Skeletal muscle satellite cell (primary cell): ENCODE measurements around the gene ERN2.

Source experiments
- H3K27me3 ChIP-seq: 2 replicates; pipeline ENCODE4 v1.7.0; 2013; ENCODE audit warnings: low read length; ENCODE audit not compliant: control insufficient read depth, insufficient read depth
- H3K36me3 ChIP-seq: 2 replicates; pipeline ENCODE4 v1.7.0; 2013; ENCODE audit warnings: mild to moderate bottlenecking, control low read depth, low read length; ENCODE audit not compliant: insufficient read depth
- H3K4me1 ChIP-seq: 2 replicates; pipeline ENCODE4 v1.7.0; 2013; ENCODE audit warnings: low read length; ENCODE audit not compliant: control insufficient read depth, insufficient read depth
- H3K4me2 ChIP-seq: 2 replicates; pipeline ENCODE4 v1.7.0; 2013; ENCODE audit warnings: mild to moderate bottlenecking, low read length
- H3K4me3 ChIP-seq: 2 replicates; pipeline ENCODE4 v1.7.0; 2013; ENCODE audit warnings: low read length
- H3K9ac ChIP-seq: 2 replicates; pipeline ENCODE4 v1.7.0; 2013; ENCODE audit warnings: mild to moderate bottlenecking, low read depth, low read length, moderate library complexity
- H3K9me3 ChIP-seq: replicated peaks from 2 replicates; pipeline ENCODE4 v1.7.0; 2013; ENCODE audit warnings: mild to moderate bottlenecking, control low read depth, low read length

The ERN2 gene

DNA sequence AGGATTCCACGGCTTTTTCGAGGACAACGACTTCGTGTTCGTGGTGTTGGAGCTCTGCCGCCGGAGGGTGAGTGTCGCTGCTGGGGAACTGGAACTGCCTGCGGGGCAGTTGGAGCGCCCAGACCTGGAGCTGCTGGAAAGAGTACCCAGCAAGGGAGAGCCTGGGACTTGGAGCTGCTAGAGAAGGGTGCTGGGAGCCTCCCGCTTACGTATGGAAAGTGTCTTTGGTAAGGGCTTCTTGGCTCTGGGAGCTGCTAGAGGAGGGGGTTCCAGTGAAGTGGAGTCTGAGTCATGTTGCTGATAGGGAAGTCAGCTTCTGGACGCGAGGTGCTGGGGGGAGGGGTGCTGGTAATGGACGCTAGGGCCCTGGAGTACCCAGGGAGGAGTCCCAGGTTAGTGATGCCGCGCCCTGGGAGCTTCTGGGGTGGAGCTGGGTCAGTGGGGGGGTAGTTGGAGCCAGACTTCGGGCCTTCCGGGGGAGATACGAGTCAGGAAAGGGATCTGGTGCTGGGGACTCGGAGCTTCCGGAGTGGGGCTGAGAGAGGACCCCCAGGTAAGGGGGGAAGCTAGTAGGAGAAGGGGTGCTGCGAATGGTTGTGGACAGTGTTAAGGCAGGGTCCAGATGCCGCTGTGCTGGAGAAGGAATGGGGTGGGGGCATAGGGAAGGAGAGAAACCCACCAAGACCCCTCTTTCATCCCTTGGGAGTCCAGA lies 33.6 kb downstream of the ERN2 start:
- H3K4me3 ChIP-seq: peak overlapping the region; percentile 83
- H3K4me2 ChIP-seq: peak overlapping the region; percentile 89
- no peaks in the 10 kb centered on the region for H3K9me3 ChIP-seq
- H3K36me3 ChIP-seq: peaks cover 46% of the 10 kb centered on the region
- peak overlapping the region; percentile 85 for H3K9ac ChIP-seq
- peaks cover 56% of the 10 kb centered on the region for H3K4me1 ChIP-seq
- H3K27me3 ChIP-seq: no peaks in the 10 kb centered on the region

DNA sequence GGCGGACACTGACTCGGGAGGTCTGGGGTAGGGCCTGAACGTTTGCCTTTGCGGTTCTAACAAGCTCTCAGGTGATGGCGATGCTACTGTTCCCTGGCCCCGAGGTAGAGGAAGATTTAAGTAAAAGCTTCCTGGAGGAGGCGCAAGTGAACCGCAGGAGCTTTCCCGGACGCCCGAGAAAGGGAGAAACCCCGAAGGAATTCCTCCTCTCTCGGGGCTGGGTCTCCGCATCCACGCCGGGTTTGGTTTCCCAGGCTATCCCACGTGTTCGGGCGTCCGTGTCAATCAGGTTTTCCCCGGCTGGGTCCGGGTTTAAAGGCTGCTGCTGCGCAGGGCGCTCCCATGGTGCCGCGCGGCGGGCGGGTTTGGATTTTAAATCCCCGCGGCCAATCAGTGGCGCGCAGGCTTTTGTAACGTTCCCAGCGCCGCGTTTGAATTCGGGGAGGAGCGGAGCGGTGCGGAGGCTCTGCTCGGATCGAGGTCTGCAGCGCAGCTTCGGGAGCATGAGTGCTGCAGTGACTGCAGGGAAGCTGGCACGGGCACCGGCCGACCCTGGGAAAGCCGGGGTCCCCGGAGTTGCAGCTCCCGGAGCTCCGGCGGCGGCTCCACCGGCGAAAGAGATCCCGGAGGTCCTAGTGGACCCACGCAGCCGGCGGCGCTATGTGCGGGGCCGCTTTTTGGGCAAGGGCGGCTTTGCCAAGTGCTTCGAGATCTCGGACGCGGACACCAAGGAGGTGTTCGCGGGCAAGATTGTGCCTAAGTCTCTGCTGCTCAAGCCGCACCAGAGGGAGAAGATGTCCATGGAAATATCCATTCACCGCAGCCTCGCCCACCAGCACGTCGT lies 34.4 kb downstream of the ERN2 start, which contains the start of gene PLK1:
Gene PLK1 (plus strand): TSS at position 460 of the 844 bp plus-strand sequence. CDS start 44 bp downstream, at position 504.
- peak within 1 kb of the TSS; percentile 85 for H3K9ac ChIP-seq
- H3K4me1 ChIP-seq: peaks cover 56% of the 10 kb centered on the region
- no peaks in the 10 kb centered on the region for H3K9me3 ChIP-seq
- H3K27me3 ChIP-seq: no peaks in the 10 kb centered on the region
- peak within 1 kb of the TSS; percentile 89 for H3K4me2 ChIP-seq
- peak within 1 kb of the TSS; percentile 83 for H3K4me3 ChIP-seq
- H3K36me3 ChIP-seq: peaks cover 43% of the 10 kb centered on the region

DNA sequence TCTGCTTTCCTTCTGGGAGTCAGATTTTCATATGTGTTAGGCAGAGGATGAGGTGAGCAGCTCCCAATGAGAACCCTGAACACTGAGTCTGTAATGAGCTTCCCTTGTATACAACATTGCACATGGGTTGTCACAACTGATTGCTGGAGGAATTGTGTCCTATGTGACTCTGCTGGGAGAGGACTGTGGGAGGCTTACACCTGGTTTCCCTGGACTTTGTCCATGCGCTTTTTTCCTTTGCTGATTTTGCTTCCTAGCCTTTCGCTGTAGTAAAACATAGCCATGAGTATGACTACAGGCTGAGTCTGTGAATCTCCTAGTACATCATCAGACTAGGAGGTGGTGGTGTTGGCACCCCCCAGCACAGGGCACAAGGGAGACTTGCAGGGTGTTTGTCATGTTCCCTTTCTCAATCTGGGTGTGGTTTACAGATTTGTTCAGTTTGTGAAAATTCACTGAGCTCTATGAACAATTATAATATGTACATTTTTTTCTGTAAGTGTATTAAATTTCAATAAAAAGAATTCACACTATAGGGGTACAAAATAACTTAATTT lies 36.0 kb downstream of the ERN2 start:
- H3K36me3 ChIP-seq: peaks cover 37% of the 10 kb centered on the region
- peak overlapping the region; percentile 25 for H3K4me2 ChIP-seq
- no peak overlapping the region for H3K4me3 ChIP-seq
- no peak overlapping the region for H3K9ac ChIP-seq
- H3K9me3 ChIP-seq: no peaks in the 10 kb centered on the region
- H3K4me1 ChIP-seq: peaks cover 53% of the 10 kb centered on the region
- no peaks in the 10 kb centered on the region for H3K27me3 ChIP-seq

DNA sequence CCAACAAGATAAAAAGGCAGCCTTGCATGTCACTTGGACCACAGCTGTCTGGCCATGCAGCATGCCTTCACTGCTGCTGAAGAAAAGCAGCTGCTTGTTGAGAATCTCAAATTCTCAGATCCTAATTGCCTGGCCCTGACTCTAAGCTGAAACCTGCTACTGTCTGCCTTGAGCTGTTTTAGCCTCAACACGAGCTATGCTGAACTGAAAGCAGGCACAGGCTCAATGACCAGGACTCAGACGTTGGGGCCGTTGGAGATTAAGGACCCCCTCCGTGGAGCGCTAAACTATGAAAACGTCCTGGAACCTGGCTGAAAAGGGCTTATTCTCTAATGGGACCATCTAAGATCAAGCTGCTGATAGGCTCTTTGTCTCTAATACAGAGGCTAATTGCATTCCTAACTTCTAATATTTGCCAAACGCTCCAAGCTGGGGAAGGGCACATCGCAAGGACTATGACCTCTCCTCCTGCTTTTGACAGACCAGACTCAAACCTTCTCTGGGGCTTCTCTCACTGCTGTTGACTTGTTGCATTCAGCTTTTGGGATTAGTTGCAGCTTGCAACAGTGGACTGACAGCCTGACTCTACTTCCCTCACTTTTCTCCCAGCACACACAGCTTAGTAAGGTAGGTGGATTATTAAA lies 38.9 kb downstream of the ERN2 start:
- no peak overlapping the region for H3K4me3 ChIP-seq
- no peaks in the 10 kb centered on the region for H3K9me3 ChIP-seq
- no peaks in the 10 kb centered on the region for H3K27me3 ChIP-seq
- H3K4me1 ChIP-seq: peaks cover 43% of the 10 kb centered on the region
- no peak overlapping the region for H3K9ac ChIP-seq
- H3K4me2 ChIP-seq: no peak overlapping the region
- H3K36me3 ChIP-seq: peaks cover 31% of the 10 kb centered on the region

DNA sequence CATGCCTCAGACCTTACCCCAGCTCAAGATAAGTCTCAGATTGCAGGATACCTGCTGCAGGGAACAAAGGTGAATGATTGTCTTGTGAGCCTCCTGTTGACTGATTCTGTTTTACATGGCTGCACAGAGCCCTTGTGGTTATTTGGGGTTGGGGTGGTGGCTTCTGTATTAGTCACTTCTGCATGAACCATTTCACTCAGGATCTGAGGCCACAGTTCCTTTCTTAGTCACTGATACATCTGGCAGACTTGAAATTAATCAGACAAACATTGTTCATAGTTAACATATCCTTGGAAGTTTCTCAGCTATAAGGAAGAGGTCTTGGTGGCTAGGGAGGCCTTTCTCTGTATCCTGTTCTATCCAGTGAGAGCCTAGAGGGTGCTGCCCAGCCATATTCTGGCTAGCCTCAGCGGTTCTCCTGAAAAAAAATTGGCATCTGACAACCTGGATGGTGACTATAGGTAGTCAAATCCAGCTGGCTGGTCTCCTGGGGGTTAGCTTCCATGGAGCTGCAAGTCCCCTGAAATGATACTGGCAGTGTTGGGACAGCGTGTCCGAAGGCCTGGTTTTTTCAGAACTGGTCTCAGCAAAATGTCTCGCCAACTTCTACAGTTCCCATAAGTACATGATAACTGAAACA lies 42.8 kb downstream of the ERN2 start:
- H3K9me3 ChIP-seq: no peaks in the 10 kb centered on the region
- H3K4me1 ChIP-seq: peaks cover 18% of the 10 kb centered on the region
- H3K9ac ChIP-seq: peak overlapping the region; percentile 2
- no peak overlapping the region for H3K4me3 ChIP-seq
- H3K4me2 ChIP-seq: peak overlapping the region; percentile 18
- no peaks in the 10 kb centered on the region for H3K27me3 ChIP-seq
- H3K36me3 ChIP-seq: peaks cover 68% of the 10 kb centered on the region

DNA sequence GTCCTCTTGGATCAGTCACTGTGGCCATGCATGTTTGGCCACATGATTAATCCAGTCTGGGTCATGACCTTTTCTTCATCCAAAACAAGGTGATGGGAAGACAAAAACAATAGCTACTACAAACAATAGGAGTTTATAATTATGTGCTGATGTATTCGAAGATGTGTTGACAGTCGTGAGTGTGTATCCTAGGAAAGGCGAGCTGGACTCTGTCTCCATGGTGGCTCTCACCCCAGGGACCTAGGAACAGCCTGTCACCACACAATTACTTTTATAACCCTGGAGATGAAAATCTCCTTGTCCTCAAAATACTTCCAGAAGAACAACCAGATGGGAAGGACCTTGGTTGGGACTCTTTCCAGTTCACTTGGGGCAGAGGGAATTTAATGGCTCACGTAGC lies 44.1 kb downstream of the ERN2 start:
- peaks cover 18% of the 10 kb centered on the region for H3K4me1 ChIP-seq
- H3K36me3 ChIP-seq: peaks cover 70% of the 10 kb centered on the region
- no peaks in the 10 kb centered on the region for H3K9me3 ChIP-seq
- no peak overlapping the region for H3K4me2 ChIP-seq
- H3K4me3 ChIP-seq: no peak overlapping the region
- no peaks in the 10 kb centered on the region for H3K27me3 ChIP-seq
- no peak overlapping the region for H3K9ac ChIP-seq

DNA sequence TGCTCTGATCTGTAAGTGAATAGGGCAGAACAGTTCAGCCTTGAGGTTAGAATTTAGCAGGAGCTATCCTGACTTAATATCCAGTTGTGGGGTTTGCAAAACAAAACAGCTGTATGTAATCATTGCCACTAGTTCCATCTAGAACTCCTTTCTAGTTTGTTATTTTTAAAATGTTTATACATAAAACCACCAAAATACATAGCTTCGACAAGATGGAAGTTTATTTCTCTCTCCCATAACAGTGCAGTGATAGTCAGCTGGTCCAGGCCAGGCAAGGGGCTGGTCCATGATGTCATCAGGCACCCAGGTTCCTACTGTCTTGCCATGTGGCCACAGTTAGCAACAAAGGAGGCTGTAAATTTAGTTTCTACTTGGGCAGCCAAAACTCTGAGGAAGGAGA lies 44.8 kb downstream of the ERN2 start:
- Histone ChIP-seq H3K4me3 (no peak overlapping the region), H3K4me2 (no peak overlapping the region), H3K4me1 (peaks cover 18% of the 10 kb centered on the region), H3K9me3 (no peaks in the 10 kb centered on the region), H3K9ac (no peak overlapping the region), H3K36me3 (peaks cover 74% of the 10 kb centered on the region), H3K27me3 (no peaks in the 10 kb centered on the region)

DNA sequence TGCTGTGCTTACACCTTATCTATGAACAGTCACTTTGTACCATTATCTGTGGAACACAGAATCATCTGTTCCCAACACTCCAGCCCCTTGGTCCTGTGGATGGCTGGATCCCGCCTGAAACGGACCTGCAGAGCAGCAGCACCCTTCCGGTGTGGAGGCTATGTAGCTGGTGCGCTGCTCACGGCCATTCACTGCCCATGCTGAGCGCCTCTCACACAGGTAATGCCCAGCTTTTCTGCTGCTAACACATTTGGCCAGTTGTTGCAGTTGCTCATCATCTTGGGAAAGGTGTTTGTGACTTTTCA lies 45.7 kb downstream of the ERN2 start:
- no peak overlapping the region for H3K4me3 ChIP-seq
- H3K9ac ChIP-seq: no peak overlapping the region
- H3K9me3 ChIP-seq: no peaks in the 10 kb centered on the region
- no peaks in the 10 kb centered on the region for H3K27me3 ChIP-seq
- peaks cover 18% of the 10 kb centered on the region for H3K4me1 ChIP-seq
- H3K36me3 ChIP-seq: peaks cover 81% of the 10 kb centered on the region
- H3K4me2 ChIP-seq: no peak overlapping the region

DNA sequence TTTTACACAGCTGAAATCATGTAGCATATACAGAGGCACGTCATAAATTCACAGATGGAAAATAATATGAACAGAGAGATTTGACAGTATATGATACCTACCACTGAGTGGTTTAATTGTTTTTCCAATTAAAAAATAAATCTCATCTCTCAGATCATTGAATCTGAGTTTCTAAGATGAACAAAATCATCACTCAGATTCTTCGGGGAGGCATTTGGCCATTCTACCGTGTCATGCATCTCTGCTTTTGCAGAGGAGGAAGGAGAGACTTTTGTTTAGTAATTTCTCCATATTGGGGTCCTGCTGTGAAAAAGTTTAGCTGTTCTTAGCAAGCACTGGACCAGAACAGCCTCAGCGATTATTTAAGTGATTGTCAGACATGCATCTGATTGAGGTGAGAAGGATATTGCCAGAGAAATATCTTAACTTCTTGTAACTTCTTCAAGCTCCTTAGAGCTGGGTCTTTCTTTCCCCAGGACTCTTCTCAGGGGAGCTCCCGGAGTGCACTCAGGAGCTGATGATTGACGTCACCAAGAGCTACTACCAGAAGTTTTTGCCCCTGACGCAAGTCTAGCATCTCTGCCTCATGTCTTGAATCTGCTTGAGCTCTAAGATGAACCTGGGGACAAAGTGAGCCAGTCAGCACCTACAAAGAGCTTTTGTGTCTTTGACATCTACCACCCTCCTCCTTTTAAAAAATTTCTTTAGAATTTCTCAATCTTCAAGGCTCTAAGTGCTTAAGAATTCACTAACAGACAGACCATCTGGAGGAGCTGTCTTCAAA lies 46.3 kb downstream of the ERN2 start:
- Histone ChIP-seq H3K27me3 (no peaks in the 10 kb centered on the region), H3K4me1 (peaks cover 18% of the 10 kb centered on the region), H3K9me3 (no peaks in the 10 kb centered on the region), H3K9ac (no peak overlapping the region), H3K36me3 (peaks cover 81% of the 10 kb centered on the region), H3K4me2 (no peak overlapping the region), H3K4me3 (no peak overlapping the region)

DNA sequence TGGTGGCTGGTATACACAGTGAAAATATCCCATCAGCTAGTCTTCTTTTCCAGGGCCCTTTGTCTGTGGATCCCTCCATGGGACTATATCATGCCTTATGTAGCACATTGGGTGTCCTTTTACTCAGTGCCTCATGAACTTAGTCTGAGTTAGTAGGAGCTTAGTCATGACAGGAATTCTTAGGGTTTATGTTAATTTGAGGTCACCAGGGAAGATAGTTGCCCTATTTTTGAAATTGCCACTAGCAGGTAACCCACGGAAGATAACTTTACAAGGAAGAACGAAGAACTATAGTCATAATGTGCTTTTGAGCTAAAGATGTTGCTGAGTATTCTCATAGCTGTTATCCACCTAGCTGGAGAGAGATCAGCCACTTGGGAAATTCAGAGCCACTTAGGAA lies 49.1 kb downstream of the ERN2 start:
- H3K9me3 ChIP-seq: no peaks in the 10 kb centered on the region
- peaks cover 92% of the 10 kb centered on the region for H3K36me3 ChIP-seq
- no peak overlapping the region for H3K4me3 ChIP-seq
- H3K4me1 ChIP-seq: no peaks in the 10 kb centered on the region
- no peak overlapping the region for H3K9ac ChIP-seq
- H3K4me2 ChIP-seq: no peak overlapping the region
- no peaks in the 10 kb centered on the region for H3K27me3 ChIP-seq
